C4-2B (cell line): ENCODE results near the gene ACOT12.

Source experiments
- ZFX ChIP-seq: fragments of 450-650 bp; IDR thresholded peaks from 2 replicates; pipeline ENCODE4 v1.6.1; 2017
- TF ChIP-seq, protein P1 (sequence below): fragments of 450-650 bp; conservative IDR thresholded peaks from 2 replicates; pipeline ENCODE4 v1.5.1; 2017; ENCODE audit warnings: mild to moderate bottlenecking

- TF ChIP-seq, protein P1, sequence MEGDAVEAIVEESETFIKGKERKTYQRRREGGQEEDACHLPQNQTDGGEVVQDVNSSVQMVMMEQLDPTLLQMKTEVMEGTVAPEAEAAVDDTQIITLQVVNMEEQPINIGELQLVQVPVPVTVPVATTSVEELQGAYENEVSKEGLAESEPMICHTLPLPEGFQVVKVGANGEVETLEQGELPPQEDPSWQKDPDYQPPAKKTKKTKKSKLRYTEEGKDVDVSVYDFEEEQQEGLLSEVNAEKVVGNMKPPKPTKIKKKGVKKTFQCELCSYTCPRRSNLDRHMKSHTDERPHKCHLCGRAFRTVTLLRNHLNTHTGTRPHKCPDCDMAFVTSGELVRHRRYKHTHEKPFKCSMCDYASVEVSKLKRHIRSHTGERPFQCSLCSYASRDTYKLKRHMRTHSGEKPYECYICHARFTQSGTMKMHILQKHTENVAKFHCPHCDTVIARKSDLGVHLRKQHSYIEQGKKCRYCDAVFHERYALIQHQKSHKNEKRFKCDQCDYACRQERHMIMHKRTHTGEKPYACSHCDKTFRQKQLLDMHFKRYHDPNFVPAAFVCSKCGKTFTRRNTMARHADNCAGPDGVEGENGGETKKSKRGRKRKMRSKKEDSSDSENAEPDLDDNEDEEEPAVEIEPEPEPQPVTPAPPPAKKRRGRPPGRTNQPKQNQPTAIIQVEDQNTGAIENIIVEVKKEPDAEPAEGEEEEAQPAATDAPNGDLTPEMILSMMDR: no peak
- TF ChIP-seq ZFX: no peak
These were observed 26.2 kb upstream of the ACOT12 start for GRCh38 chr5:81420039-81420667.
